Fibroblast of skin of left quadriceps (primary cell): ENCODE measurements around the gene PLAAT3.
"Not testable (repeated sequence)": the region's sequence is repeated elsewhere in the genome, so short reads cannot be mapped to it uniquely, and the experiment has no call there.

Experiments used
- DNase-seq, 2 experiments: peaks; one replicate each; pipeline ENCODE4 v3.0.0-alpha.2; 2013; ENCODE audit warnings: low read depth in 2 of 2

The PLAAT3 gene

GRCh38 chr11:63567044-63567840 is 47.0 kb downstream of the PLAAT3 start:
- peak; percentile 75 to 77 for DNase-seq

- no peak for DNase-seq
Observed at GRCh38 chr11:63564784-63565350, 49.4 kb downstream of the PLAAT3 start.

- DNase-seq, result no peak
Observed at GRCh38 chr11:63564056-63564774, 50.0 kb downstream of the PLAAT3 start.

- DNase-seq, result no peak
Observed at GRCh38 chr11:63563201-63564055, 50.8 kb downstream of the PLAAT3 start, which contains the start of gene PLAAT2. Gene PLAAT2 (minus strand): TSS chr11:63563379. CDS start chr11:63563324, 55 bp downstream.

- no peak for DNase-seq
Observed at GRCh38 chr11:63560506-63561180, 53.6 kb downstream of the PLAAT3 start.

GRCh38 chr11:63558459-63559157 is 55.6 kb downstream of the PLAAT3 start:
- DNase-seq, result no peak

GRCh38 chr11:63557570-63557969 is 56.7 kb downstream of the PLAAT3 start:
- no peak for DNase-seq

- DNase-seq, result no peak
Observed at GRCh38 chr11:63556404-63557013, 57.7 kb downstream of the PLAAT3 start.

GRCh38 chr11:63554877-63555223 is 59.4 kb downstream of the PLAAT3 start:
- DNase-seq, result no peak

GRCh38 chr11:63553759-63554158 is 60.5 kb downstream of the PLAAT3 start:
- no peak for DNase-seq

GRCh38 chr11:63552921-63553320 is 61.3 kb downstream of the PLAAT3 start:
- DNase-seq, result no peak

- DNase-seq, result no peak
Observed at GRCh38 chr11:63551889-63552266, 62.4 kb downstream of the PLAAT3 start.

- DNase-seq, result no peak
Observed at GRCh38 chr11:63551091-63551888, 62.9 kb downstream of the PLAAT3 start.

GRCh38 chr11:63550156-63550700 is 64.0 kb downstream of the PLAAT3 start:
- DNase-seq, result not testable (repeated sequence)

GRCh38 chr11:63549411-63549810 is 64.8 kb downstream of the PLAAT3 start:
- no peak for DNase-seq

GRCh38 chr11:63548178-63548577 is 66.1 kb downstream of the PLAAT3 start:
- DNase-seq, result no peak

- DNase-seq, result no peak
Observed at GRCh38 chr11:63547061-63547460, 67.2 kb downstream of the PLAAT3 start.

- no peak for DNase-seq
Observed at GRCh38 chr11:63543711-63544110, 70.5 kb downstream of the PLAAT3 start.

- DNase-seq, result not testable (repeated sequence)
Observed at GRCh38 chr11:63542506-63542905, 71.7 kb downstream of the PLAAT3 start.
